HG03521 (cell line): ENCODE results near the gene SMIM38.
A peak's percentile ranks its signal among the peaks of the same experiment; 100 is the strongest.

Source experiments
- ATAC-seq: cut with Tn5 transposase; IDR thresholded peaks from one replicate; pipeline ENCODE4 v1.9.1; 2021; ENCODE audit warnings: mild to moderate bottlenecking, moderate library complexity; ENCODE audit not compliant: unreplicated experiment

Gene SMIM38

GRCh38 chr11:69158301-69159149, 2.8 kb downstream of the SMIM38 start:
- ATAC-seq, result no peak

- no peak for ATAC-seq
Observed at GRCh38 chr11:69159150-69159852, 3.6 kb downstream of the SMIM38 start.

- ATAC-seq, result no peak
Observed at GRCh38 chr11:69160296-69161116, 4.8 kb downstream of the SMIM38 start.

- no peak for ATAC-seq
Observed at GRCh38 chr11:69161117-69161407, 5.3 kb downstream of the SMIM38 start.

GRCh38 chr11:69162505-69162904, 6.8 kb downstream of the SMIM38 start:
- ATAC-seq, result no peak

- no peak for ATAC-seq
Observed at GRCh38 chr11:69163842-69164241, 8.1 kb downstream of the SMIM38 start.

- ATAC-seq, result no peak
Observed at GRCh38 chr11:69164824-69165223, 9.1 kb downstream of the SMIM38 start.

- ATAC-seq, result no peak
Observed at GRCh38 chr11:69165775-69166174, 10.0 kb downstream of the SMIM38 start.

- ATAC-seq, result peak; percentile 83
Observed at GRCh38 chr11:69166218-69167115, 10.7 kb downstream of the SMIM38 start.

GRCh38 chr11:69167130-69167915, 11.6 kb downstream of the SMIM38 start:
- no peak for ATAC-seq

GRCh38 chr11:69167916-69168691, 12.4 kb downstream of the SMIM38 start:
- no peak for ATAC-seq

GRCh38 chr11:69169479-69169878, 13.7 kb downstream of the SMIM38 start:
- no peak for ATAC-seq

GRCh38 chr11:69170704-69171103, 15.0 kb downstream of the SMIM38 start:
- ATAC-seq, result no peak

- ATAC-seq, result no peak
Observed at GRCh38 chr11:69171476-69172240, 15.9 kb downstream of the SMIM38 start.

GRCh38 chr11:69172674-69173073, 16.9 kb downstream of the SMIM38 start:
- no peak for ATAC-seq

- ATAC-seq, result no peak
Observed at GRCh38 chr11:69173331-69173730, 17.6 kb downstream of the SMIM38 start.

GRCh38 chr11:69173925-69174581, 18.3 kb downstream of the SMIM38 start:
- no peak for ATAC-seq

- ATAC-seq, result no peak
Observed at GRCh38 chr11:69174841-69175240, 19.1 kb downstream of the SMIM38 start.
